ENCODE data around the gene SH3PXD2B. TPM values are rescaled to one million over a fixed set of nuclear protein-coding genes. Genes with fewer than 3 reads are reported as not detected.
"Not testable (repeated sequence)": the region's sequence is repeated elsewhere in the genome, so short reads cannot be mapped to it uniquely, and the experiment has no call there.

The SH3PXD2B gene
- total RNA-seq, 2 donors from 2014 or later, result 10.0 to 15.3 TPM

- ATAC-seq (no peak), DNase-seq (no peak)
- intact Hi-C loops (cut with DNase I), result no loop called here
Observed at GRCh38 chr5:172336676-172337285, 117.5 kb downstream of the SH3PXD2B start.

GRCh38 chr5:172336264-172336663, 118.1 kb downstream of the SH3PXD2B start:
- DNase-seq (no peak), ATAC-seq (no peak)
- intact Hi-C loops (cut with DNase I), result no loop called here

GRCh38 chr5:172335721-172336120, 118.6 kb downstream of the SH3PXD2B start:
- intact Hi-C loops (cut with DNase I), result no loop called here
- DNase-seq (no peak), ATAC-seq (no peak)

GRCh38 chr5:172334641-172335040, 119.7 kb downstream of the SH3PXD2B start:
- DNase-seq, result no peak
- no peak for ATAC-seq
- intact Hi-C loops (cut with DNase I), result no loop called here

GRCh38 chr5:172334196-172334595, 120.1 kb downstream of the SH3PXD2B start:
- DNase-seq, result no peak
- intact Hi-C loops (cut with DNase I), result no loop called here
- no peak for ATAC-seq

GRCh38 chr5:172326901-172327300, 127.4 kb downstream of the SH3PXD2B start:
- DNase-seq; intact Hi-C loops (cut with DNase I); ATAC-seq: not testable (repeated sequence)

GRCh38 chr5:172325452-172325851, 128.9 kb downstream of the SH3PXD2B start:
- intact Hi-C loops (cut with DNase I), result no loop called here
- DNase-seq (no peak), ATAC-seq (no peak)

GRCh38 chr5:172322028-172322965, 132.0 kb downstream of the SH3PXD2B start:
- intact Hi-C loops (cut with DNase I), result no loop called here
- no peak for ATAC-seq
- no peak for DNase-seq

GRCh38 chr5:172321593-172321992, 132.7 kb downstream of the SH3PXD2B start:
- no peak for DNase-seq
- intact Hi-C loops (cut with DNase I), result no loop called here
- ATAC-seq, result no peak

GRCh38 chr5:172319708-172320441, 134.4 kb downstream of the SH3PXD2B start:
- peak; percentile 56 to 84 for ATAC-seq
- no peak for DNase-seq
- intact Hi-C loops (cut with DNase I), result no loop called here

- intact Hi-C loops (cut with DNase I), result no loop called here
- DNase-seq, result no peak
Observed at GRCh38 chr5:172315587-172316493, 138.5 kb downstream of the SH3PXD2B start.

GRCh38 chr5:172313915-172314314, 140.4 kb downstream of the SH3PXD2B start:
- ATAC-seq, result no peak
- DNase-seq, result no peak
- intact Hi-C loops (cut with DNase I), result no loop called here

More at GRCh38 chr5:172315587-172316493, 138.5 kb downstream of the SH3PXD2B start:
- no peak for ATAC-seq

- intact Hi-C loops (cut with DNase I), result no loop called here
- ATAC-seq, result no peak
- no peak for DNase-seq
Observed at GRCh38 chr5:172312286-172312685, 142.0 kb downstream of the SH3PXD2B start.

GRCh38 chr5:172311605-172312004, 142.7 kb downstream of the SH3PXD2B start:
- ATAC-seq (no peak), DNase-seq (peak; percentile 28)
- intact Hi-C loops (cut with DNase I), result no loop called here

GRCh38 chr5:172311026-172311425, 143.3 kb downstream of the SH3PXD2B start:
- DNase-seq (no peak), ATAC-seq (no peak)
- intact Hi-C loops (cut with DNase I), result no loop called here

- no peak for DNase-seq
- ATAC-seq, result no peak
- intact Hi-C loops (cut with DNase I), result no loop called here
Observed at GRCh38 chr5:172305380-172305779, 148.9 kb downstream of the SH3PXD2B start.

- ATAC-seq (no peak), DNase-seq (no peak)
- intact Hi-C loops (cut with DNase I), result no loop called here
Observed at GRCh38 chr5:172303572-172304335, 150.6 kb downstream of the SH3PXD2B start.

- no peak for ATAC-seq
Observed at GRCh38 chr5:172303162-172303561, 151.2 kb downstream of the SH3PXD2B start.

More at GRCh38 chr5:172303162-172303561, 151.2 kb downstream of the SH3PXD2B start:
- no peak for DNase-seq
- intact Hi-C loops (cut with DNase I), result no loop called here

All from left cardiac atrium (tissue), 4 donors.